ENCODE measurements around the gene PPP1R16B.
"Not testable (repeated sequence)": the region's sequence is repeated elsewhere in the genome, so short reads cannot be mapped to it uniquely, and the experiment has no call there.

The PPP1R16B gene

DNA sequence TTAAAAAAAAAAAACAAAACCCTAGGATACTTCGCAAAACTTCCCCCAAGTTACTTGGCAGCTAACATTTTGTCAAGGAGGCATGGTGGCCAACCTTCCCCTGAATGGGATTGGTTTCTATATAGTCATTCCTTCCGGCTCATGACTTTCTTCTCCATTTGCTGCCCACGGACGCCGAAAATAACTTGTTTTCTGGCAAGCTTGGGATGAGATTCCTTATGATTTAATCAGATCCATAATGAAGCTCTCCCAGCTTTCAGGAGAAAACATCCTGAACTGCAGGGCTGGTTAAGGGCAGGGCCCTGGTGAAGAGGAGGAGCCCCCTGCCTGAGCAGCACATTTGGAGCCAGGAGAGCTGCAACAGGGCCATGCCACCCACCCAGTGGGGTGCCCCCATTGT is 49.9 kb downstream of the PPP1R16B start:
- Histone ChIP-seq H3K36me3 (peaks cover 24% of the 10 kb centered on the region), H3K4me1 (peaks cover 33% of the 10 kb centered on the region), H3K4me3 (ENCODE audit: low read depth, low read length) (no peak overlapping the region), H3K27me3 (no peaks in the 10 kb centered on the region), H3K9me3 (no peaks in the 10 kb centered on the region)
- TF ChIP-seq, protein P1, sequence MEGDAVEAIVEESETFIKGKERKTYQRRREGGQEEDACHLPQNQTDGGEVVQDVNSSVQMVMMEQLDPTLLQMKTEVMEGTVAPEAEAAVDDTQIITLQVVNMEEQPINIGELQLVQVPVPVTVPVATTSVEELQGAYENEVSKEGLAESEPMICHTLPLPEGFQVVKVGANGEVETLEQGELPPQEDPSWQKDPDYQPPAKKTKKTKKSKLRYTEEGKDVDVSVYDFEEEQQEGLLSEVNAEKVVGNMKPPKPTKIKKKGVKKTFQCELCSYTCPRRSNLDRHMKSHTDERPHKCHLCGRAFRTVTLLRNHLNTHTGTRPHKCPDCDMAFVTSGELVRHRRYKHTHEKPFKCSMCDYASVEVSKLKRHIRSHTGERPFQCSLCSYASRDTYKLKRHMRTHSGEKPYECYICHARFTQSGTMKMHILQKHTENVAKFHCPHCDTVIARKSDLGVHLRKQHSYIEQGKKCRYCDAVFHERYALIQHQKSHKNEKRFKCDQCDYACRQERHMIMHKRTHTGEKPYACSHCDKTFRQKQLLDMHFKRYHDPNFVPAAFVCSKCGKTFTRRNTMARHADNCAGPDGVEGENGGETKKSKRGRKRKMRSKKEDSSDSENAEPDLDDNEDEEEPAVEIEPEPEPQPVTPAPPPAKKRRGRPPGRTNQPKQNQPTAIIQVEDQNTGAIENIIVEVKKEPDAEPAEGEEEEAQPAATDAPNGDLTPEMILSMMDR (IDR thresholded peaks at IDR 0.05; ENCODE audit: low read depth, low read length) = no peak
- no peak for DNase-seq

DNA sequence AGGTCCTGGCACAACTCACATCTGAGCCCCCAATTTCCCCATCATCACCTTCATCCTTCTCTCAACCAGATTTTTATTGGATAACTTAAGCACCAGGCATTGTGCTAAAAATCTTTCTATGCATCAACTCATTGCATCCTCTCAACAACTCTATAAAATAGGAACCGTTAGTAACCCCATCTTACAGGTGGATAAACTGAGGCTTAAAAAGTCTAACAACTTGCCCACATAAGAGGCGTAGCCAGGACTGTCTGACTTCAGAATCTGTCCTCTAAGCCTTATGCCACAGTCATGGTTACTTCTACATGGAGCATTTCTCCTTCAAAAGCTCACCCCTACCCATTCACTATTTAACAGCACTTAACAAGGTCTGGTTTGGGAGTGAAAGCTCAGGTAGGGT is 51.1 kb downstream of the PPP1R16B start:
- H3K27me3 ChIP-seq = no peaks in the 10 kb centered on the region
- no peak overlapping the region for H3K4me3 ChIP-seq (ENCODE audit: low read depth, low read length)
- DNase-seq = no peak
- no peaks in the 10 kb centered on the region for H3K9me3 ChIP-seq
- H3K36me3 ChIP-seq = peaks cover 29% of the 10 kb centered on the region
- TF ChIP-seq, protein P1 (IDR thresholded peaks at IDR 0.05; ENCODE audit: low read depth, low read length) = no peak
- H3K4me1 ChIP-seq = peaks cover 34% of the 10 kb centered on the region

DNA sequence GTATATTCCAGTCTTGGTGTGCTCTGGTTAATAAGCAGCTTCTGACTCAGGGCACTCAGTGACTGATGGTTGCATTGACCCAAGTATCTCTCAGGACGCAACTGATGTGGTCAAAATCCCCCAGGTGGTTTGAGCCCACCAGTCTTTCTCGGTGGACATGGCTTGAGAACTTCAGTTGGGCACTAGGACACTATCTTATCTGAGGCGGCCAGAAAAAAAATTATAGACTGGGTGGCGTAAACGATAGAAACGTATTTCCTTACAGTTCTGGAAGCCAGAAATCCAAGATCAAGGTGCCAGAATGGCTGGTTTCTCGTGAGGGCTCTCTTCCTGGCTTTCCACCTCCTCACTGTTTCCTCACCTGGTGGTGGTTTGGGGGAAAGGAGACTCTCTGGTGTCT is 52.2 kb downstream of the PPP1R16B start:
- TF ChIP-seq, protein P1 (IDR thresholded peaks at IDR 0.05; ENCODE audit: low read depth, low read length) = no peak
- Histone ChIP-seq H3K27me3 (no peaks in the 10 kb centered on the region), H3K4me3 (ENCODE audit: low read depth, low read length) (no peak overlapping the region), H3K4me1 (peaks cover 37% of the 10 kb centered on the region), H3K9me3 (no peaks in the 10 kb centered on the region), H3K36me3 (peaks cover 34% of the 10 kb centered on the region)
- DNase-seq = no peak

DNA sequence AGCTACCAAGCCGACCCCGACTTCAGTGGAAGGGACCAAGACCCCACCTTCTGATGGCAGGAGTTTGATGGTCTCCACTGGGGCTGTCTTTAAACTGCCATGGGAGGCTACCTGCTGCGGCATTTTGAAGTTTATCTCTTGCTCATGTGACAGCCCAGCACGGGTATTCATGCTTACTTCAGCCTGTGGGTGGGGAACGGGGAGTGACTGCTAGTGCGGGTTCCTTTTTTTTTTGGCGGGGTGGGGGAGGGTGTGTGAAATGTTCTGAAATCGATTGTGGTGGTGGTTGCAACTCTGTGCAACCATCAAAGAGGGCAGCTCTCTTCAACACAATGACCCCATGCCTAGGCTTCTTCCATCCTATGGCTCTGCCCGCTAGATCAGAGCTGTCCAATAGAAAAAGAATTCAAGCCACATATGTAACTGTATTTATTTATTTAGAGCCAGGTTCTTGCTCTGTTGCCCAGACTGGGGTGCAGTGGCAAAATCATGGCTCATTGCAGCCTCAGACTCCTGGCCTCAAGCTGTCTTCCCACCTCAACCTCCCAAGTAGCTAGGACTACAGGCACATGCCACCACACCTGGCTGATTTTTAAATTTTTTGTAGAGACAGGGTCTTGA is 53.7 kb downstream of the PPP1R16B start:
- no peak for DNase-seq
- no peaks in the 10 kb centered on the region for H3K27me3 ChIP-seq
- TF ChIP-seq, protein P1 (IDR thresholded peaks at IDR 0.05; ENCODE audit: low read depth, low read length) = no peak
- no peak overlapping the region for H3K4me3 ChIP-seq (ENCODE audit: low read depth, low read length)
- H3K36me3 ChIP-seq = peaks cover 30% of the 10 kb centered on the region
- H3K9me3 ChIP-seq = no peaks in the 10 kb centered on the region
- peaks cover 42% of the 10 kb centered on the region for H3K4me1 ChIP-seq

DNA sequence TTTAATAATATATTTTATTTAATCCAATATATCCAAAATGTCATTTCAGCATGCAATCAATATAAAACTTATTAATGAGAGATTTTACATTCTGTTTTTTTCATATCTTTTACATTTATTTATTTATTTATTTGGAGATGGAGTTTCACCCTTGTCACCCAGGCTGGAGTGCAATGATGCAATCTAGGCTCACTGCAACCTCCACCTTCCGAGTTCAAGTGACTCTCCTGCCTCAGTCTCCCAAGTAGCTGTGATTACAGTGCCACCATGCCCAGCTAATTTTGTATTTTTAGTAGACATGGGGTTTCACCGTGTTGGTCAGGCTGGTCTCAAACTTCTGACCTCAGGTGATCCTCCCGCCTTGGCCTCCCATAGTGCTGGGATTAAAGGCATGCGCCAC is 54.4 kb downstream of the PPP1R16B start:
- DNase-seq; H3K27me3 ChIP-seq; H3K4me3 ChIP-seq (ENCODE audit: low read depth, low read length); H3K9me3 ChIP-seq: not testable (repeated sequence)
- peaks cover 45% of the 10 kb centered on the region for H3K4me1 ChIP-seq
- peaks cover 25% of the 10 kb centered on the region for H3K36me3 ChIP-seq

DNA sequence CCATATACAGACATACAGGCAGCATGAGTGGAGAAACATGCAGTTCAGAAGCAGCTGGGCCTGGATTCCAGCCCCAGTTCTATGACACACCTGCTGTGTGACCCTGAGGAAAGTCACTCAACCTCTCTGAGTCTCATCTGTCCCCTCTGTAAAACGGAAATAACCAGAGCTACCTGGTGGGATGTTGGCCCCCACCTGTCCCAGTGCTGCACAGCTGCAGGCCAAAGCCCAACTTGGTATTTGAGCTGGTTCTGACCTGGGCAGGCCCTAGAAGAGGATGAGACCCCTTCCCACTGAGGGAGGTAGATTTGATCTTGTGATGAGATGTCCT is 55.5 kb downstream of the PPP1R16B start:
- DNase-seq = no peak
- Histone ChIP-seq H3K4me1 (peaks cover 50% of the 10 kb centered on the region), H3K27me3 (no peaks in the 10 kb centered on the region), H3K36me3 (peaks cover 24% of the 10 kb centered on the region), H3K4me3 (ENCODE audit: low read depth, low read length) (no peak overlapping the region), H3K9me3 (no peaks in the 10 kb centered on the region)
- TF ChIP-seq, protein P1 (IDR thresholded peaks at IDR 0.05; ENCODE audit: low read depth, low read length) = no peak

DNA sequence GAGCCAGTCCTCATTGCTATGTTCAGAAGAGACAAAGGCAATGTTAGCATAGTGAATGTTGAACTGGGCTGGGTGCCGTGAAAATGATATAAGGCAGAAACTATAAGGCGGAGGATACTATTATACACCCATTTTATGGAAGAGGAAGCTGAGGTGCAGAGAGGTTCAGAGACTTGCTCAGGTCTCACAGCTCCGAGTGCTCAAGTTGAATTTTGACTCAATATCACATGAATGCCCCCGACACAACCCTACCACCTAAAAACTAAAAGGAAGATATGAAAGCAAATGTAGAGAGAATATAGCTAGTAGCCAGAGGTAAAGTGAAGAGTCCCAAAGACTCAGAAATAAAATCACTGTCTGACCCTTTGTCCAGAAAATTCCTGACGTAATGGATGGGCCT is 56.7 kb downstream of the PPP1R16B start:
- TF ChIP-seq, protein P1 (IDR thresholded peaks at IDR 0.05; ENCODE audit: low read depth, low read length) = no peak
- no peaks in the 10 kb centered on the region for H3K9me3 ChIP-seq
- no peaks in the 10 kb centered on the region for H3K27me3 ChIP-seq
- peaks cover 50% of the 10 kb centered on the region for H3K4me1 ChIP-seq
- H3K4me3 ChIP-seq (ENCODE audit: low read depth, low read length) = no peak overlapping the region
- peaks cover 17% of the 10 kb centered on the region for H3K36me3 ChIP-seq
- no peak for DNase-seq
